GM19372 (cell line): ENCODE data around the gene LARP4B.
"Not testable (repeated sequence)": the region's sequence is repeated elsewhere in the genome, so short reads cannot be mapped to it uniquely, and the experiment has no call there.

ENCODE experiments used
- ATAC-seq: cut with Tn5 transposase; IDR thresholded peaks from one replicate; pipeline ENCODE4 v1.9.1; 2021; ENCODE audit warnings: mild to moderate bottlenecking, low read depth, moderate library complexity; ENCODE audit not compliant: unreplicated experiment

Gene LARP4B

DNA sequence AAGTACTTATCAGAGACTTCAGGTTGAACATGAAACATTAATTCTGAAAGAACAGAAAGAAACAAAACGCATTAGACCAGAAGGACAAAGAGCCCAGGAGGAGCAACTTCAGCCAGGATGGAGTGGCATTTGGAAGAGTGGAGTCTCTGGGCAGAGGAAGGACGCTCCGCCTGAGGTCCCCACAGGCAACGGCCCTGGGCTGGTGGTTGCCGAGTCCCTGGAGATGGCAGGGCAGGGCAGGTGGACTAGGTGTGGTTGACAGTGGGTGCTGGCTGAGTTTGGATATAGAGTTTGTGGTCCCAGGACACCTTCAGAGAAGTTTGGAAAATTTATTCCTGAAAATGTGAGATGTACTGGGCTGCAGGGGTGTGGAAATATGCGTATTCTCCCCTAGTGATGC lies 27.4 kb upstream of the LARP4B start:
- ATAC-seq = no peak

DNA sequence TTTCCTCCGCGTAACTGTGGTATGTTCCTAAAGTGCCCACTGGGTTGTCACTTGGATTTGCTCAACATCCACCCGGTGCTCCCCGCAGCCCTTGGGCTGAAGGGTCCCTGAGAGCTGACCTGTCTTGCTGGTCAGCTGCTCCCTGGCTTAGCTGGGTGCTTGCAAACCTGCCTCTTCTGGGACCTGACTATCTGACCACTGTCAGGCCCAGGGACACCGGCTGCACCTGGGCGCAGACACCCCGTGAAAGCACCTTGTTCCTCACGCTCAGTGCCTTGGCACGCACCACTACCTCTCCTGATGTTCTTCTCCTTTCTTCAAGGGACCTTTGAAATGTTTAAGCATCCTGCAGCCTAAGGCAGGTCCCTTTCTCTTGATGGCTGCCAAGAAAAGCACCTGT lies 26.6 kb upstream of the LARP4B start:
- ATAC-seq = no peak

DNA sequence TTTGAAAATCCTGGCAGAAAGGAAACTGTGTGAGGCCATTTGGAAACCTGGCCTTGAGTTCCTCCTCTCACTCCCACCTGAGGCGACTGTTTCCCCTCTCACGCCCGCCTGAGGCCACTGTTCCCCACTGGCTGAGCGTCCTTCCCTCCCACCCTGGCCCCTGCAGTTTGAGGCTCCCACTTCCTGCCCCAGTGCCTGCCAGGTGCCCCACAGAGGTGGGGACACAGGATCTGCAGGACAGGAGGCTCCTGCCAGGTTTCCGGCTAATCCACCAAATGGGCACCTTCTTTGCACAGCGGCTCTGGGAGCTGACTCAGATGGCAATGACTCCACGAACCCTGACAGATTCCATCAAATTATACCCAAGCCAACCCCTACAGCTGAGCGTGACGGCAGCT lies 24.3 kb upstream of the LARP4B start:
- ATAC-seq = no peak

DNA sequence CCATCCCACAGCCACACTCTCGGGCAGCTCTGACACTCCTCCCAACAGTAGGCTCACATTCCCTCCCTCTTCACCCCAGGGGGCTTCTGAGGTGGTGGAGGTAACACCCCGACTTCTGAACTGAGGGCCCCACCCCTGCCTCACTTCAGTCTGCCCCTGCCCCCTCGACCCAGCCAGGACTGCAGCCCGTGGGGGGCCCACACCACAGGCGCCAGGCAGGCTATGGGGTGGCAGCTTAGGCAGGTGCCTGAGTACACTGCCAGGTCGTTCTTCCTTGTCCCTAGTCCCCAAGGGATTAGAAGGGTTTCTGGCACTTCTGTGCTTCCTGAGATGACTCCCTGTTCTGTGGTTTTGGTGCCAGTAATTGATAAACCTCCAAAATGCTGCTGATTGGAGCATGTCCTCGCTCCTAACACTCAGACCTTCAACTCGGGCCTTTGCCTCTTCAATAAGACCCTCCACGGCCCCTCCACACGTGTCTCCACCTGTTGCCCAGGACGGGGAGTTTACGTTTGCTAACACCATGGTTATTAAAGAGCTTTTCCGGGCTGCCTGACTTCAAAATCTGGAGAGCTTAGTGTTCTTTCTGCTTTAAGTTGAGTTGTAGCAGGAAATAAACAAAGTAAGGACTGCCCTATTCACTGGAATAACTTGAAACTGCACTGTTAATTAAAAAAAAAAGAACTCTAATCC lies 23.8 kb upstream of the LARP4B start:
- ATAC-seq = no peak

DNA sequence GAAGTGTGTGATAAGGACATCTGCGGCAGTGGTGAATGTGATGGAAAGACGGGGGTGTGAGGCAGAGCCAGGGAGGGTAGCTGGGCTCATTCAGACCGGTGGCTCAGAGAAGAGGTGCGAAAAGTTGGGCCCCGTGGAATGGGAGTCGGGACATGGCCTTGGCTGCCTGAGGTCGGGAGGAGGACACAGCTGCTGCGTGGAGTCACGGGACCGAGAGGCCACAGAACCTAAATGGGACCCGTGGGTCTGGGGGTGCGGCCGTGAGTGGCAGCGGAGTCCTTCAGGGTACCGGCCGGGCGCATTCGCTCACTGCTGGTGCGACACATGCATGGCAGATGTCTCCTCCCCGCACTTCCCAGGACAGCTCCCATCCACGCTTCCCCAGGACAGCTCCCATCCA lies 22.9 kb upstream of the LARP4B start:
- no peak for ATAC-seq

DNA sequence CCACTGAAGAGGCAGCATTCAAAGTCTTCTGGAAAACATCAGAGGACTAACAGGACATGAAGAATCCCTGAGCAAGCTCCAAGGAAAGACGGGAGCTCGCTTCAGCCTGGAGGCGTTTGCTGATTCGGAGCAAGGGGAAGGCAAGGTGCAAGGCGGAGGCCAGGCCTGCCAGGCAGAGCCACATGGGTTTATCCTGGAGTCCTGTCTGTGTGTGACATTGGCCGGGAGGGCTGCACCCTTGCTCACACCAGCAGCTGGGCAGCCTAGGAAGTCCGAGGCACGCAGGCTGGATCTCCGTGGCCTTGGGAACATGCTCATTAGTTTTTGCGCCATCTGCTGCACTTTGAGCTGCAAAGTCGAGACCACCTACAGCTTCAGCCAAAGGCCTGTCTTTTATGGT lies 22.3 kb upstream of the LARP4B start:
- ATAC-seq = no peak

DNA sequence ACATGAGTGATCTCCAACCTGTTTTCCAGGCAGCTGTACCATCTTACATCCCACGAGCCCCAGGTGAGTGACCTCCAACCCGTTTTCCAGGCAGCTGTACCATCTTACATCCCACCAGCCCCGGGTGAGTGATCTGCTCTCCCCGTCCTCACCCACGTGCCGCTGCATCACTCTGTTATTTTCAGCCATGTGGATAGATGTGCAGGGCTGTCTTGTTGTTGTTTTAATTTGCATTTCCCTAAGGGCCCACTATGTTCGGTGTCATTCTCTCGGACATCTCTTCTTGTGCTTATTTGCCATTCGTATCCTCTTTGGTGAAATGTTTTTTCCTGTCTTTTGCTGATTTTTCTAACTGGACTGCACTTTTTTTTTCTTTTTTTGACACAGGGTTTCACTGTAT lies 17.9 kb upstream of the LARP4B start:
- ATAC-seq = no peak

DNA sequence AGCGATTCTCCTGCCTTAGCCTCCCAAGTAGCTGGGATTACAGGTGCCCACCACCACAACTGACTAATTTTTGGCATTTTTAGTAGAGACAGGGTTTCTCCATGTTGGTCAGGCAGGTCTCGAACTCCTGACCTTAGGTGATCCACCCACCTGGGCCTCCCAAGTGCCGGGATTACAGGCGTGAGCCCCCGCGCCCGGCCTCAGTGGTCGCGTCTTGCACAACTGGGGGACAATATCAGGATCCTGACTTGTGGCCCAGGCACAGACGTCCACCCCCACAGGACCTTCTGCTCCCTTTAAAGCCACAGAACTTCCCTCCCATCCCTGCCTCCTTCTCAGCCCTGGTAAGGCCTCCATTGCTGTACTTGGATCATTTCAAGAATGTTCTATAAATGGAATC lies 16.8 kb upstream of the LARP4B start:
- no peak for ATAC-seq

DNA sequence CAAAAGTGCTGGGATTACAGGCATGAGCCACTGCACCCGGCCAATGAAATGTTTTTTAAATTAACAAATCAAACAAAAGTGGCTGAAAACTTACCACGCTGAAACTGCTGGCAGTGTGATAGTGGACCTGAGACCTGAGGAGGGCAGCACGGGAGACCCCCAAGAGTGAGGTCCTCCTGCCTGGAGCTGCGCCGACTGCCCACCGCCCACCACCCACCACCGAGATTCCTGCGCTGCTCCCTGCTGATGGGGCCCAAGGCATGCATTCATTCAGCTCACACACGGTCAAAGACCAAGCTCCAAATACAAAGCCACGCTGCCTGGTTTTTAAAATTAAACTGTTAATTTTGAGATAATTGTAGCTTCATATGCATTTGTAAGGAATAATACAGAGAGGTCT lies 16.4 kb upstream of the LARP4B start:
- ATAC-seq = no peak

DNA sequence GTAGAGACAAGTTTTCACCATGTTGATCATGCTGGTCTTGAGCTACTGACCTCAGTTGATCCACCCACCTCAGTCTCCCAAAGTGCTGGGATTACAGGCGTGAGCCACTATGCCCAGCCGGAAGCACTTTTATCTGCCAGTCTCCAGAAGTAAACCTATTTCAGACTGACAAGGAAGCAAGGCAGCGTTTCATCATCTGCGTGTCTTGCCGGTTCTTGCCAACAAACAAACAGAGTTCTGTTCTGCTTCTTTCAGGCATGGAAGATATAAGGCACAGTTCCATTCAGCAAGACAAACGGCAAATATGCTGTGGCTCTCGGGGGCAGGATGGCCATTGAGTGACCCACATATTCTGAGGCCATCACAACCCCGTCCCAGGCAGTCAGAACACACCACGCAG lies 15.5 kb upstream of the LARP4B start:
- no peak for ATAC-seq

DNA sequence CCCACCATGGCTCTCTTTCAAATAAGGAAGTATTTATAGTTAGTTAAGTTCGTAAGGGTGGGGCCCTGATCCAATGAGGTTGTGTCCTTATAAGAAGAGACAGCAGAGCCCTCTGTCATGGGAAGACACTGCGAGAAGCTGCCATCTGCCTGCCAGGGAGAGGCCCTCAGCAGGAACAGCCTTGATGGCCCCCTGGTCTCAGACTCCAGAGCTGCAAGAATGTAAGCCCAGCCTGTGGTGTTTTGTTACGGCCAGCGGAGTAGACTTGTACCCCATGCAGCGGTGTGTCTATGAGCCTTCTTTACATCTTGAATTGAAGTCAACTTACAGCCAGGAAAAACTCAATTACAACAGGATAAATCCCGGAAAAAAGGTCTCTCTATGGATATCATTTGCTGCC lies 14.3 kb upstream of the LARP4B start:
- ATAC-seq = no peak

DNA sequence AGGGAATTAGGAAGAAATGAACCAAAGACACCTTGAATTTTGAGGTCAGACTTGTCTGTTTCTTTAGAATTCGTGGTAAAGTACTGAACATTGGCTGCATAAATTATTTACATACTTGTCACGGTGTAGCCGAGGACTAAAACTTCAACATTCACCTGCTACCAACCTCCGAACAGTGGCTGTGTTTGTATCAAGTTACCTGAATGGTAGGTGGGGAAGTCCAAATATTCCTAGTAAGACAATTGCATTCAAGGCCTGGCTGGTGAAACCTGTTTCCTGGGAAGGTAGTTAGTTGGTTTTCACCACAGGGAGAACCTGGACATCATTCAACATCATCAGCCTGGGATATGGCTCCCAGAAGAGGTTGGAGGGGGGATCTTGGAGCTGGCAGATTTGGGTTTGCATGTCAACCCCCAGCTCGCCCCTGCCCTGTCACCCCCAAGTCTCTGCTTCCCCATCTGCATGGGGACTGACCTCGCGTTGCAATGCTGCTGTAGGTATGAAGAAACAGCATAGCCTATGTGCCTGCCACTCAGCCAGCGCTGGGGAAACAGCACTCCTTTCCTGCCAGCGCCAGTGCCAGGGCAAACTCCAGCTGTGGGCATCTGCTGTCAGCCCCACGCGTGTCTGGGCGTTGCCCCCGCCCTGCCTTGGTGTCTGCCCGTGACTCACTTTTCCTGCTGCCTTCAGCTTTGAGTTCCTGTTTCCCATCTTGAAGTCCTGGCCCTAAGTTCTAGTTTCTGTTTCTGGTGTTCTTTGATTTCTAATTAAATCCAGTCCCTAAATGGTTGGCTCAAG lies 12.7 kb upstream of the LARP4B start:
- peak; percentile 35 for ATAC-seq

DNA sequence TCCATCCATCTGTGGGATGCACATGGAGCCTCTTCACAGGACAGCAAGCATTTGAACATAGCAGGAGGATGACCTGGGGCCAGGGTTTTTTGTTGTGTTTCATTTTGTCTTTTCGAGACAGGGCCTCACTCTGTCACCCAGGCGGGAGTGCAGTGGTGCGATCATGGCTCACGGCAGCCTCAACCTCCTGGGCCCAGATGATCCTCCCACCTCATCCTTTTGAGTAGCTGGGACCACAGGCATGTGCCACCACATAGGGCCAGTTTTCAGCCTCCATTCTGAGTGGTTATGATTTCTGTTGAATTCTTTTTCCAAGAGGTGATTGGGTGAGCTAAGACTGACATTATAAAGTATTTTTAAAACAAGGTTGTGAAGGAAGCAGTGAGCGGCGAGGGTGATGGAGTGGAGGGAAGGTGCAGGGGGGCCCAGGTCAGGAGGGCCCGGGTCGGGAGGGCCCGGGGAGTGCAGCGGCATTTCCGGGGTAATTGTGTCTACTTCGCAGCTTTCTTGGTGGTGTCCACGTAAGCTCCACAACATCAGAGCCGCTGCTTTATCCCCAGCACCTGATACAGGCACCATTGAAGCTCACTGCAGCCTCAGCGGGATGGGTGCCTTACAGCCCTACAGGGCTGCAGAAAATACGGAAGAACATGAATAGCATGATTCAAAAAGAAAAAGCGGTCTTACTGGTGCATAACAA lies 12.0 kb upstream of the LARP4B start:
- ATAC-seq = peak; percentile 52

DNA sequence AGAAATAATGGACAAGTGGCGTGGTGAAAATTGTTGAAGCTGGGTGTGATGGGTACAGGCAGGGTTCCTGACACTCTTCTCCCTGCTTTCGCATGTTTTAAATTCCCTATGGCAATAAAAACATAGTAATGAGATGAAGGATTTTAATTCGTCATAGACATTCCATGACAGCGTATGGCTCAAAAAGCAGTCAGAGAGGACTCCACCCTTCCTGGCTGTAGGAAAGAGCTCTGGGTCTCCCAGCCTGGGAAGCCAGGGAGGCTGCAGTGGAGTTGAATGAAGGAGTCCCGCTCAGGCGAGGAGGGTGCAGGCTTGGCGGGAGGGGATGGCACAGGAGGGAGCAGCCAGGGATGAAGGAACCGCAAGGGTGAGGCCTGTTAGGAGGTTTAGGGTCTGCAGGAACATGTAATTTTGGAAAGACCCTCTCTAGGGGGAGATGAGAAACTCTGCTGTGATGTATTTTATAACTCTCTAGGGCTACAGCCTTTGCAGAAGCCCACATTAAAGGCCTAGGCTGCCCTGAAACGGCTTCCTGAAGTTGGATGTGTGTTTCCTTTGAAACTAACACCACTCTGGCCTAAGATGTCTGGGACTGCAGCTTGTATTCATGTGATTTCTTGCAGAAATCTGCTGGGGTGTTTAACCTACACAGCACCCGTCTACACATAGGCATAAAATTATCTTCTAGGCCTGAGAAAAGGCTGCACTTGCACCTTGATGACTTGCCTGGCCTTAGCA lies 7.6 kb upstream of the LARP4B start:
- ATAC-seq = no peak

DNA sequence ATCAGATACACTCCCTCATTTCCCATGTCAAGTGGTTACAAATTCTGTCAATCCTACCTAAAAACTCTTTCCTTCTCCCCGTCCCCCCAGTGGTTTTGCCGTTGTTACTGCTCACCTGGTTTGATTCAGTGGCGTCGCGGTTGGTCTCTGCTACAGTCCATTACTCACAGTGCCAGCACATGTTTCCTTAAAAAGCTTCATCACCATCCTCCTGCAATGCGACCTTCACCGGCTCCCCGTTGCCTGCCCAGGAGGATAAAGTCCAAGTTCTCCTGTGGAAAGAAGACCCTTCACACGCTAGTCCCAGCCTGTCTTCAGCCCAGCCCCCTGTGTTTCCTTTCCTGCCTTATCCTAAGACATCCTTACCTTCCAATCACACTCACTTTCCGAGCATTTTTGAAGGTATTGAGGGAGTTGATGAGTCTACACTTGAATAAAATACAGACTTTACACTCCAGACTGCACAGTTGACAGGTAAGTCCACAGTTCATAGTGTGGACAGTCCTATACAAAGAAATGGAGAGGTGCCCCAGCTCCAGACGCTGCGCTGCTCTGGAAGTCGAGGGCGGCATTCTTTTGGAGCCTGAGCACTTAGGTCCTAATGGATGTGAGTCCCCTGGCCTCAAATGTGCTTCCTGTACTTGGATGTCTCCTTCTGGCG lies 3.4 kb upstream of the LARP4B start:
- no peak for ATAC-seq

DNA sequence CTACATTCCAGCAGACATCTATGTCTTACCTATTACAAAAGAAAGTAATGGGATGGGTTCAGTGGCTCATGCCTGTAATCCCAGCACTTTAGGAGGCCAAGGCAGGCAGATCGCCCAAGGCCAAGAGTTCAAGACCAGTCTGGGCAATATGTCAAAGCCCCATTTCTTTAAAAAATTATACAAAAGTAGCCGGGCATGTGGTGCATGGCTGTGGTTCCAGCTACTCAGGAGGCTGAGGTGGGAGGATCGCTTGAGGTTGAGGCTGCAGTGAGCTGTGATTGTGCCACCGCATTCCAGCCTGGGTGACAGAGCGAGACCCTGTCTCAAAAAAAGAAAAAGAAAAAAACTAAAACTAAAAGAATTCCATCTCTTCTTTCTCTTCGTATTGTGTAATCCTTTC lies 2.7 kb upstream of the LARP4B start:
- ATAC-seq = not testable (repeated sequence)

DNA sequence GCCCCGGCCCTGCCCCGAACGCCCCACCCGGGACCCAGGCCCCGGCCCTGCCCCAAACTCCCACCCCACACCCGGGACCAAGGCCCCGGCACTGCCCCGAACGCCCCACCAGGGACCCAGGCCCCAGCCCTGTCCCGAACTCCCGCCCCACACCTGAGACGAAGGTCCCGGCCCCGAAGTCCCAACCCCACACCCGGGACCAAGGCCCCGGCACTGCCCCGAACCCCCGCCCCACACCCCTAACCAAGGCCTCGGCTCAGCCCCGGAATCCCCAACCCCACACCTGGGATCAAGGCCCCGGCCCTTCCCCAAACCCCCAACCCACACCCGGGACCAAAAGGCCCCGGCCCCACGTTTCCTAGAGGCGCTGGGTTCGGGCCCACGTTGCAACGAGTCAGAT lies 1.1 kb upstream of the LARP4B start:
- no peak for ATAC-seq

DNA sequence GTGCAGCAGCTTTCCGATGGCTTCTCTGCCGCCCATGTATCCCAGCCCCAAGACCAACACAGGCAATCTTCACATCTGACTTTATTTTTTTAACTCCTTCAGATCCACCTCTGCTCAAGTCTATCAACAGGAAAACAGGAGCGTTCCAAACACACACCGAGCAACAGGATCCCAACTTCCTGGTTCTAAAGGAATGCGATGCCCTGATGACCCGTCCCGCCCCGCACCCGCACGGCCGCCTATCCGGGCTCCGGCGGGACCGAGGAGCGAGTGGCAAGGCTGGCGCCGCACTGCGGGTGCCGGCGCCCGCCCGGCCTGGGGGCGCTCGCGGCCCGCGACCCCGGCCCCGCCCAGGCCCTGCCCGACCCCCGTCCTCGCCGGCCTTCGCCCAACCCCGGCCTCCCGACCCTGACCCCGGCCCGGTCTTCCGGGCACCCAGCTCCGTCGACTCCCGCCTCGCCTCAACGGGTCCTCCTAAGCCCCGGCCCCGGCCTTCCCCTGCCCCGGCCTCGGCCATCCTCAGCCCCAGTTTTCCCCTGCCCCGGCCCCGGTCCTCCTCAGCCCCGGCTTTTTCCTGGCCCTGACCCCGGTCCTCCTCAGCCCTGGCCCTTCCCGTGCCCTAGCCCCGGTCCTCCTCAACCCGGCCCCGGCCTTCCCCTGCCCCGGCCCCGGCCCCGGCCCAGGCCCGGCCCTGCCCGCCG lies 730 bp downstream of the LARP4B start:
- no peak for ATAC-seq

DNA sequence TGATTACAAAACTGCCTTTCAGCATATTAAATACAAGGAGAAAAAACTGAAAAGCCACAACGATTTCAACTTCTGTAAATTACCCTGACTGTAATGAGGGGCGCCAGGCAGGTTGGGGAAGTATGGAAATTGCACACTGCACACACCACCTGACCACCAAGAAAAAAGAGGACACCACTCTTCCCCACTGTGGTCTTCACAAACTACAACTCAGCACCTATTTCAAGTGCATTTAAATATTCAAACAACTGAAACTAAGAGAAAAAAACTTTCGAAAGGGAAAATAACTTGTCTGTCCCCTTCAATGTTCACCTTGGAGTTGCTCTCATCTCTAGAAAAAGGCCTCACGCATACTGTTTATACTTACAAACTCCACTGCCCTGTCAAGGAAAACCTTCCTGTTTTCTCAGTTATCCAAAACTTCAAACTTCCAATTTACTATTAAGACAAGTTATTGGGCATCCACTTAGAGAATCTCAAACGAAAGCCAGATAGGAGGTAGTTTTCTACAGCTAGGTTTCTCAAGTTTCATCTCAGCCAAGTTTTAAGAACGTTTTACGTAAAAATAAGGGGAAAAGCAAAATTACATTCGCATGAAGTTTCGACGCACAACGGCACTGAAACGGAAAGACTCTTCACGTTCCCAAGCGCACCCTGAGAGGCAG lies 1.4 kb downstream of the LARP4B start:
- ATAC-seq = peak; percentile 22
